GM19452 (cell line): ENCODE measurements around the gene STK11.

Experiments used
- ATAC-seq: cut with Tn5 transposase; IDR thresholded peaks from one replicate; pipeline ENCODE4 v1.9.1; 2021; ENCODE audit not compliant: unreplicated experiment

STK11 gene

GRCh38 chr19:1225440-1226226 lies 20.1 kb downstream of the STK11 start:
- no peak for ATAC-seq

- no peak for ATAC-seq
Measured at GRCh38 chr19:1226227-1226518, 20.6 kb downstream of the STK11 start.

GRCh38 chr19:1226522-1227303 lies 21.1 kb downstream of the STK11 start:
- ATAC-seq: no peak

GRCh38 chr19:1227304-1228054 lies 21.9 kb downstream of the STK11 start:
- no peak for ATAC-seq

GRCh38 chr19:1228161-1228957 lies 22.8 kb downstream of the STK11 start:
- no peak for ATAC-seq

- ATAC-seq: no peak
Measured at GRCh38 chr19:1229056-1229923, 23.7 kb downstream of the STK11 start.

- no peak for ATAC-seq
Measured at GRCh38 chr19:1229924-1230782, 24.6 kb downstream of the STK11 start.

- no peak for ATAC-seq
Measured at GRCh38 chr19:1230783-1231489, 25.4 kb downstream of the STK11 start.

- no peak for ATAC-seq
Measured at GRCh38 chr19:1231729-1232637, 26.4 kb downstream of the STK11 start.

- ATAC-seq: no peak
Measured at GRCh38 chr19:1232652-1233072, 27.1 kb downstream of the STK11 start.

GRCh38 chr19:1233115-1233667 lies 27.6 kb downstream of the STK11 start:
- no peak for ATAC-seq

- no peak for ATAC-seq
Measured at GRCh38 chr19:1234051-1234954, 28.7 kb downstream of the STK11 start.

GRCh38 chr19:1234955-1235380 lies 29.4 kb downstream of the STK11 start:
- ATAC-seq: no peak

- ATAC-seq: no peak
Measured at GRCh38 chr19:1235625-1236538, 30.3 kb downstream of the STK11 start.

- no peak for ATAC-seq
Measured at GRCh38 chr19:1236576-1236975, 31.0 kb downstream of the STK11 start.
